ENCODE data around the gene MTCL1.

DNA sequence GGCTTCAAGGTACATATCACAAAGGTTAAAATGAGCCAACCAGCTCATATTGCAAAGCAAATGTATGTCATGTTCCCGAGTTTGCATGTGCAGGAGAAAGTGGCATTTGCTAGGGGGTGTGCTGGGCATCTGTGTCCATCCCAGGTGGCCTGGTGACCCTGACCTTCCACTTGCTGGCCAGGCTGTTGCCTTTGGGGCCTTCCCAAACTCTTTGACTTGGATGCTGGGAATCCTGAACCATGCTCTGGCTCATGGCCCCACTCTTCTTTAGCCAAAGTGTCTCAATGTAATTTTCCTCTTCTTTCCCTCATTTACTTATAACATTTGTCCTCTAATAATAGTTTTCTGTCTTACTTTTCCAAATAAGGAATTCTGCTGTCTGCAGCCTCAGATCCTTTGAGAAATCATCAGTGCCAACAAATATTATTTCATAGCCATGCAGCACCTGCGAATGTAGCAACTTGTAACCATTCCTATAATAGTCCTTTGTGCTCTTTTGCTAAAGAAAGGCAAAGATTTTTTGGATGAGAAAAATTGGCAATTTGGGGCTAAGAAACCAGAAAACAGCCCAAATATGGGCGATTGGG, 64.2 kb downstream of the MTCL1 start:
- TF ChIP-seq, protein P1, sequence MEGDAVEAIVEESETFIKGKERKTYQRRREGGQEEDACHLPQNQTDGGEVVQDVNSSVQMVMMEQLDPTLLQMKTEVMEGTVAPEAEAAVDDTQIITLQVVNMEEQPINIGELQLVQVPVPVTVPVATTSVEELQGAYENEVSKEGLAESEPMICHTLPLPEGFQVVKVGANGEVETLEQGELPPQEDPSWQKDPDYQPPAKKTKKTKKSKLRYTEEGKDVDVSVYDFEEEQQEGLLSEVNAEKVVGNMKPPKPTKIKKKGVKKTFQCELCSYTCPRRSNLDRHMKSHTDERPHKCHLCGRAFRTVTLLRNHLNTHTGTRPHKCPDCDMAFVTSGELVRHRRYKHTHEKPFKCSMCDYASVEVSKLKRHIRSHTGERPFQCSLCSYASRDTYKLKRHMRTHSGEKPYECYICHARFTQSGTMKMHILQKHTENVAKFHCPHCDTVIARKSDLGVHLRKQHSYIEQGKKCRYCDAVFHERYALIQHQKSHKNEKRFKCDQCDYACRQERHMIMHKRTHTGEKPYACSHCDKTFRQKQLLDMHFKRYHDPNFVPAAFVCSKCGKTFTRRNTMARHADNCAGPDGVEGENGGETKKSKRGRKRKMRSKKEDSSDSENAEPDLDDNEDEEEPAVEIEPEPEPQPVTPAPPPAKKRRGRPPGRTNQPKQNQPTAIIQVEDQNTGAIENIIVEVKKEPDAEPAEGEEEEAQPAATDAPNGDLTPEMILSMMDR (IDR thresholded peaks at IDR 0.05) = no peak
- no peak for TF ChIP-seq POLR2A (IDR thresholded peaks at IDR 0.05)

Measured in right lobe of liver (tissue), 4 donors.